K562 (cell line): ENCODE measurements around the gene OSGEP. TPM values are rescaled to one million over a fixed set of nuclear protein-coding genes. Genes with fewer than 3 reads are reported as not detected.

Experiments used
- ATF2 ChIP-seq: sonication (generic); formaldehyde crosslinking; IDR thresholded peaks from 2 replicates; pipeline ENCODE4 v1.8.1; 2022; ENCODE audit warnings: missing genetic modification reagents
- EP400 ChIP-seq: fragments of 450-650 bp; IDR thresholded peaks from 2 replicates; pipeline ENCODE4 v1.6.1; 2017; ENCODE audit warnings: antibody characterized with exemption, mild to moderate bottlenecking, moderate library complexity
- NEUROD1 ChIP-seq: fragments of 150-350 bp; IDR thresholded peaks from 2 replicates; pipeline ENCODE4 v1.6.1; 2014; ENCODE audit warnings: borderline replicate concordance, low read length, low read depth; ENCODE audit not compliant: partially characterized antibody
- SIRT6 ChIP-seq: IDR thresholded peaks from one replicate; pipeline ENCODE4 v1.6.1; 2012; ENCODE audit warnings: low read depth, mild to moderate bottlenecking, control low read depth, inconsistent platforms, low read length, moderate library complexity
- SMARCC2 ChIP-seq: fragments of 450-650 bp; IDR thresholded peaks from 2 replicates; pipeline ENCODE4 v1.6.1; 2017; ENCODE audit warnings: antibody characterized with exemption, moderate library complexity, mild to moderate bottlenecking, low read depth
- ZBTB40 ChIP-seq, 2 experiments: fragments of 450-650 bp in 1 of 2; sonication (generic) in 1 of 2; formaldehyde crosslinking in 1 of 2; IDR thresholded peaks; 2 replicates each; pipeline versions ENCODE4 v1.7.1 to v1.9.0; 2016 to 2022; ENCODE audit warnings: inconsistent platforms in 1 of 2, mild to moderate bottlenecking in 1 of 2, missing genetic modification reagents in 1 of 2
- ZNF133 ChIP-seq: fragments of 250-450 bp; sonication (Bioruptor Pico); IDR thresholded peaks from 2 replicates; pipeline ENCODE4 v1.4.0; 2020; ENCODE audit warnings: mild to moderate bottlenecking
- ZNF175 ChIP-seq: fragments of 200-800 bp; sonication (Bioruptor generic); IDR thresholded peaks from 2 replicates; pipeline ENCODE4 v1.6.1; 2016; ENCODE audit warnings: low read depth, mild to moderate bottlenecking, missing genetic modification characterization, missing compliant biosample characterization
- ZNF354B ChIP-seq: fragments of 250-450 bp; sonication (Bioruptor Pico); IDR thresholded peaks from 2 replicates; pipeline ENCODE4 v1.4.0; 2020
- ZNF717 ChIP-seq: fragments of 250-450 bp; sonication (Bioruptor Pico); IDR thresholded peaks from 2 replicates; pipeline ENCODE4 v1.5.0; 2021
- polyA plus RNA-seq, 8 experiments: library from polyadenylated mRNA; depleted of rRNA in 4 of 8; stranded (reverse) in 5 of 8; unstranded in 3 of 8; fragments of >200 nt; fragmentation: Nextera tagmentation in 2 of 8; fragmentation: Illumina TruSeq in 1 of 8; extraction: Ambion mirVana in 2 of 8; extraction: Trizol in 1 of 8; gene quantifications; 2 replicates each; pipeline versions ENCODE4 v1.2.1 to v1.2.3, GENCODE V29; 2011 to 2014; ENCODE audit warnings: inconsistent platforms in 1 of 8, missing spikeins in 1 of 8
- total RNA-seq, 7 experiments: library from RNA; depleted of rRNA in 6 of 7; stranded (reverse); fragments of >200 nt in 6 of 7; fragmentation: Illumina TruSeq in 2 of 7; extraction: Trizol in 2 of 7; gene quantifications; 2 replicates each; pipeline versions ENCODE4 v1.2.1 to v1.2.3, GENCODE V29; 2011 to 2021; ENCODE audit warnings: low replicate concordance in 1 of 7
- TF ChIP-seq, protein P1 (sequence below): fragments of 450-650 bp; IDR thresholded peaks from 2 replicates; pipeline ENCODE4 v1.7.0; 2016; ENCODE audit warnings: borderline replicate concordance
- TF ChIP-seq, protein P2 (sequence below): fragments of 450-650 bp; formaldehyde crosslinking; IDR thresholded peaks from 2 replicates; pipeline ENCODE4 v1.4.0; 2022; ENCODE audit warnings: missing genetic modification characterization

Gene OSGEP
- total and polyA plus RNA-seq, 9 of the 15 experiments (the other 6 are each of a cell fraction or from before 2014, with no cell fraction given) = 32.1 to 59.2 (median 44.1) TPM

GRCh38 chr14:20412876-20413743, 41.5 kb downstream of the OSGEP start, which contains the start of gene TEP1 (continued):
- TF ChIP-seq, protein P1, sequence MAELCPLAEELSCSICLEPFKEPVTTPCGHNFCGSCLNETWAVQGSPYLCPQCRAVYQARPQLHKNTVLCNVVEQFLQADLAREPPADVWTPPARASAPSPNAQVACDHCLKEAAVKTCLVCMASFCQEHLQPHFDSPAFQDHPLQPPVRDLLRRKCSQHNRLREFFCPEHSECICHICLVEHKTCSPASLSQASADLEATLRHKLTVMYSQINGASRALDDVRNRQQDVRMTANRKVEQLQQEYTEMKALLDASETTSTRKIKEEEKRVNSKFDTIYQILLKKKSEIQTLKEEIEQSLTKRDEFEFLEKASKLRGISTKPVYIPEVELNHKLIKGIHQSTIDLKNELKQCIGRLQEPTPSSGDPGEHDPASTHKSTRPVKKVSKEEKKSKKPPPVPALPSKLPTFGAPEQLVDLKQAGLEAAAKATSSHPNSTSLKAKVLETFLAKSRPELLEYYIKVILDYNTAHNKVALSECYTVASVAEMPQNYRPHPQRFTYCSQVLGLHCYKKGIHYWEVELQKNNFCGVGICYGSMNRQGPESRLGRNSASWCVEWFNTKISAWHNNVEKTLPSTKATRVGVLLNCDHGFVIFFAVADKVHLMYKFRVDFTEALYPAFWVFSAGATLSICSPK = no peak
- TF ChIP-seq ZNF354B (CRISPR knock-in tag) (no peak), ZBTB40 (IDR thresholded peaks at IDR 0.05) (peak; percentile 77), ZBTB40 (CRISPR knock-in tag; IDR thresholded peaks at IDR 0.05) (no peak), SIRT6 (no peak), ATF2 (CRISPR knock-in tag) (no peak), SMARCC2 (no peak), ZNF175 (CRISPR knock-in tag) (no peak), ZNF717 (CRISPR knock-in tag) (no peak), NEUROD1 (no peak), EP400 (peak; percentile 61), ZNF133 (CRISPR knock-in tag) (no peak)
- TF ChIP-seq, protein P2, sequence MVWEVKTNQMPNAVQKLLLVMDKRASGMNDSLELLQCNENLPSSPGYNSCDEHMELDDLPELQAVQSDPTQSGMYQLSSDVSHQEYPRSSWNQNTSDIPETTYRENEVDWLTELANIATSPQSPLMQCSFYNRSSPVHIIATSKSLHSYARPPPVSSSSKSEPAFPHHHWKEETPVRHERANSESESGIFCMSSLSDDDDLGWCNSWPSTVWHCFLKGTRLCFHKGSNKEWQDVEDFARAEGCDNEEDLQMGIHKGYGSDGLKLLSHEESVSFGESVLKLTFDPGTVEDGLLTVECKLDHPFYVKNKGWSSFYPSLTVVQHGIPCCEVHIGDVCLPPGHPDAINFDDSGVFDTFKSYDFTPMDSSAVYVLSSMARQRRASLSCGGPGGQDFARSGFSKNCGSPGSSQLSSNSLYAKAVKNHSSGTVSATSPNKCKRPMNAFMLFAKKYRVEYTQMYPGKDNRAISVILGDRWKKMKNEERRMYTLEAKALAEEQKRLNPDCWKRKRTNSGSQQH (CRISPR knock-in tag) = 0 out of 2 replicates have a peak, but pooled peaks have one; percentile 18
